ENCODE measurements around the gene RGMB. TPM values are rescaled to one million over a fixed set of nuclear protein-coding genes. Genes with fewer than 3 reads are reported as not detected.
A peak's percentile ranks its signal among the peaks of the same experiment; 100 is the strongest.

Gene RGMB, protein sequence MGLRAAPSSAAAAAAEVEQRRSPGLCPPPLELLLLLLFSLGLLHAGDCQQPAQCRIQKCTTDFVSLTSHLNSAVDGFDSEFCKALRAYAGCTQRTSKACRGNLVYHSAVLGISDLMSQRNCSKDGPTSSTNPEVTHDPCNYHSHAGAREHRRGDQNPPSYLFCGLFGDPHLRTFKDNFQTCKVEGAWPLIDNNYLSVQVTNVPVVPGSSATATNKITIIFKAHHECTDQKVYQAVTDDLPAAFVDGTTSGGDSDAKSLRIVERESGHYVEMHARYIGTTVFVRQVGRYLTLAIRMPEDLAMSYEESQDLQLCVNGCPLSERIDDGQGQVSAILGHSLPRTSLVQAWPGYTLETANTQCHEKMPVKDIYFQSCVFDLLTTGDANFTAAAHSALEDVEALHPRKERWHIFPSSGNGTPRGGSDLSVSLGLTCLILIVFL
- 17.7 and 19.3 TPM in 2 replicates for total RNA-seq (2021)
- long read RNA-seq, full-length matches to known transcripts, result 31 of 51 reads
- long read RNA-seq, partial matches to known transcripts, result 4 of 51 reads
- long read RNA-seq, other reads (novel, unspliced or antisense), result 16 of 51 reads

GRCh38 chr5:98773464-98774191 is at the start of gene RGMB:
Gene RGMB, plus strand, starts transcription at chr5:98773663. Its CDS starts 408 bp downstream, at chr5:98774071.
- no peak within 1 kb of the TSS for H2BK120ac ChIP-seq (ENCODE audit: low read depth, low read length, poor library complexity, severe bottlenecking)
- peak within 1 kb of the TSS; percentile 91 for H3K14ac ChIP-seq (ENCODE audit: insufficient read depth, low read length)
- Mint-ChIP-seq H3K9me3 (no peaks in the 10 kb centered on the region; a peak in 1 of 5 replicates), H3K36me3 (ENCODE audit: insufficient read depth in 1 of 3, low read depth in 3 of 3) (peaks cover 2 to 5% (median 3%) of the 10 kb centered on the region in 3 experiments; a peak in 5 of 7 replicates), H3K27ac (peak within 1 kb of the TSS; percentile 94 to 96 (median 95)), H3K27me3 (ENCODE audit: low read depth) (peaks cover 35% of the 10 kb centered on the region), H3K4me3 (peak within 1 kb of the TSS; percentile 79 to 95), H3K4me1 (peaks cover 44 to 46% of the 10 kb centered on the region in 2 experiments)
- H2BK12ac ChIP-seq (ENCODE audit: insufficient read length, low read depth, low read length), result no peak within 1 kb of the TSS
- peak; percentile 99 for DNase-seq
- H4K8ac ChIP-seq (replicated peaks; ENCODE audit: insufficient read length, low read depth, low read length), result no peak within 1 kb of the TSS
- no peak within 1 kb of the TSS for H2AFZ ChIP-seq (ENCODE audit: low read length)
- peaks cover 8% of the 10 kb centered on the region; the same call in 1 of the 2 replicates for H3K27me3 ChIP-seq (ENCODE audit: insufficient read depth, low read length)
- H2BK5ac ChIP-seq (ENCODE audit: insufficient read length, low read length), result no peak within 1 kb of the TSS
- no peaks in the 10 kb centered on the region for H3K9me3 ChIP-seq (ENCODE audit: control insufficient read depth, low read depth, low read length)
- no peak within 1 kb of the TSS for H4K91ac ChIP-seq (ENCODE audit: insufficient read length, low read depth, low read length)
- no peak within 1 kb of the TSS for H2BK20ac ChIP-seq (ENCODE audit: low read depth, low read length, poor library complexity, severe bottlenecking)
- H3K79me2 ChIP-seq (ENCODE audit: insufficient read depth, low read length), result peaks cover 17% of the 10 kb centered on the region; the same call in 1 of the 2 replicates
- no peak within 1 kb of the TSS for H3T11ph ChIP-seq (ENCODE audit: low read length)
- H3K27ac ChIP-seq (ENCODE audit: insufficient read length, low read depth, low read length), result no peak within 1 kb of the TSS
- peaks cover 5% of the 10 kb centered on the region for H3K79me1 ChIP-seq (ENCODE audit: insufficient read depth, low read depth, low read length, poor library complexity, severe bottlenecking)
- H2BK15ac ChIP-seq (ENCODE audit: low read depth, low read length), result no peak within 1 kb of the TSS; the same call in 1 of the 2 replicates
- H3K18ac ChIP-seq (ENCODE audit: insufficient read length, low read depth, low read length), result peak within 1 kb of the TSS; percentile 49
- H4K5ac ChIP-seq (ENCODE audit: insufficient read length, low read depth, low read length), result no peak within 1 kb of the TSS
- H3K56ac ChIP-seq (ENCODE audit: insufficient read length, low read depth, low read length), result no peak within 1 kb of the TSS
- H4K20me1 ChIP-seq (ENCODE audit: control insufficient read depth, insufficient read depth, insufficient read length), result no peaks in the 10 kb centered on the region
- H2AK5ac ChIP-seq (ENCODE audit: insufficient read length, low read length), result no peak within 1 kb of the TSS
- H3K4me1 ChIP-seq (ENCODE audit: insufficient read depth, low read length), result peaks cover 3% of the 10 kb centered on the region; the same call in 1 of the 2 replicates
- WGBS (ENCODE audit: extremely low coverage, insufficient read length, low lambda C conversion rate), result no CpG with 5 or more reads among the region's 84 CpGs
- peaks cover 25% of the 10 kb centered on the region for H3K23me2 ChIP-seq (ENCODE audit: insufficient read length, low read depth, low read length, poor library complexity, severe bottlenecking)
- H3K9ac ChIP-seq (ENCODE audit: extremely low read depth, insufficient read length, low read length), result peak within 1 kb of the TSS; percentile 70
- no peak within 1 kb of the TSS for H3K23ac ChIP-seq (ENCODE audit: insufficient read length, low read depth, low read length)
- TF ChIP-seq, protein P1, sequence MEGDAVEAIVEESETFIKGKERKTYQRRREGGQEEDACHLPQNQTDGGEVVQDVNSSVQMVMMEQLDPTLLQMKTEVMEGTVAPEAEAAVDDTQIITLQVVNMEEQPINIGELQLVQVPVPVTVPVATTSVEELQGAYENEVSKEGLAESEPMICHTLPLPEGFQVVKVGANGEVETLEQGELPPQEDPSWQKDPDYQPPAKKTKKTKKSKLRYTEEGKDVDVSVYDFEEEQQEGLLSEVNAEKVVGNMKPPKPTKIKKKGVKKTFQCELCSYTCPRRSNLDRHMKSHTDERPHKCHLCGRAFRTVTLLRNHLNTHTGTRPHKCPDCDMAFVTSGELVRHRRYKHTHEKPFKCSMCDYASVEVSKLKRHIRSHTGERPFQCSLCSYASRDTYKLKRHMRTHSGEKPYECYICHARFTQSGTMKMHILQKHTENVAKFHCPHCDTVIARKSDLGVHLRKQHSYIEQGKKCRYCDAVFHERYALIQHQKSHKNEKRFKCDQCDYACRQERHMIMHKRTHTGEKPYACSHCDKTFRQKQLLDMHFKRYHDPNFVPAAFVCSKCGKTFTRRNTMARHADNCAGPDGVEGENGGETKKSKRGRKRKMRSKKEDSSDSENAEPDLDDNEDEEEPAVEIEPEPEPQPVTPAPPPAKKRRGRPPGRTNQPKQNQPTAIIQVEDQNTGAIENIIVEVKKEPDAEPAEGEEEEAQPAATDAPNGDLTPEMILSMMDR (conservative IDR thresholded peaks at IDR 0.05), result no peak
- H3K4me2 ChIP-seq (ENCODE audit: insufficient read depth, insufficient read length, low read length), result peak within 1 kb of the TSS; percentile 88
- no peak within 1 kb of the TSS for H3K4ac ChIP-seq (ENCODE audit: low read depth, low read length)
